ENCODE measurements around the gene DPP7. TPM values are rescaled to one million over a fixed set of nuclear protein-coding genes. Genes with fewer than 3 reads are reported as not detected.

DPP7 gene
- total and polyA plus RNA-seq, 9 of the 15 experiments (the other 6 are each of a cell fraction or from before 2014, with no cell fraction given): 0.99 to 365 (median 132) TPM

DNA sequence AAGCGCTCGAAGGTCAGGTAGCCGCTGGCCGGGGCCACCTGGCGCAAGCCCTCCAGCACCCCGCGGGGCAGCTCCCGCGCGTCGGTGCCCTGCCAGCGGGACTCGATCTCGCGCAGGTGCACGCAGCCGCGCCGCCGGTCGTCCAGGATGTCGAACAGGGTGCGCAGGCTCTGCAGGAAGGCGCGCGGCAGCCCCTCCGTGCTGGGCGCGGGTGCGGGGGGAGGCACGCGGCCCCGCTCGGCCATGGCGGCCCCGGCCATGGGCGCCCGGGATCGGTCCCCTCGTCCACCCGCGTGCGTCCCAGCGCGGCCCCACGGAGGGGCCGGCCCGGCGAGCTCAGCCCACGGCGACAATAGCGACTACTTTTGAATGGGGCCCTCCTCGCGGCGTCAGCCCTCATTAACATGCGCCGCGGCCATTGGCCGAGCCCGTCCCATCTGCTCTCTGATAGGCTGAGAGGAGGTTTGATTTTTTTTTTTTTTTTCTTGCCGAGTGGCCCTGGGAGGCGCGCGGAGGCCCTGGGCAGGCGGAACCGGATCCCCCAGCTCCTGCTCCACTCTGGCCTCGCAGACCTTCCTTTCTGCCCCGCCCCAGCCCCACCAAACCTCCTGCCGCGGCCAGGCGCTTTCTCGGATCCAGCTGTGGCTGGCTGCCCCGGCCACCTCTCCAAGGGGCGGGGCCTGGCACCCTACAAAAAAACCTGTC, 44.2 kb downstream of the DPP7 start, which contains the start of gene SAPCD2 (continued):
- peak; percentile 57 for TF ChIP-seq CHD1 (IDR thresholded peaks at IDR 0.05; ENCODE audit: low read length)
- no peak for TF ChIP-seq POLR3A (IDR thresholded peaks at IDR 0.05; ENCODE audit: borderline replicate concordance, extremely low read depth, insufficient read depth, insufficient read length)
- peak; percentile 71 for TF ChIP-seq POLR2A (conservative IDR thresholded peaks at IDR 0.05)
- 0 out of 4 replicates have a peak, but pooled peaks of 1 of the 2 experiments have one; percentile 8 for TF ChIP-seq MAZ (CRISPR knock-in tag; conservative IDR thresholded peaks at IDR 0.05 in 1 of 2, IDR thresholded peaks at IDR 0.05 in 1 of 2)
- TF ChIP-seq CBFA2T2 (conservative IDR thresholded peaks at IDR 0.05): no peak
- 0 out of 2 replicates have a peak, but pooled peaks have one; percentile 61 for TF ChIP-seq ZNF282 (CRISPR knock-in tag; IDR thresholded peaks at IDR 0.05)
- TF ChIP-seq GTF2E2 (tag; IDR thresholded peaks at IDR 0.05): peak; percentile 26; the same call in 1 of the 2 replicates
- peak in 1 of 2 experiments; percentile 25; a peak in 1 of 4 replicates for TF ChIP-seq SRF (CRISPR knock-in tag; IDR thresholded peaks at IDR 0.05)
- peak; percentile 99 for TF ChIP-seq ZNF384 (IDR thresholded peaks at IDR 0.05; ENCODE audit: low read depth, low read length)
- TF ChIP-seq MCM3 (IDR thresholded peaks at IDR 0.05): no peak
- TF ChIP-seq PHTF2 (CRISPR knock-in tag; IDR thresholded peaks at IDR 0.05): no peak
- TF ChIP-seq, protein P1, sequence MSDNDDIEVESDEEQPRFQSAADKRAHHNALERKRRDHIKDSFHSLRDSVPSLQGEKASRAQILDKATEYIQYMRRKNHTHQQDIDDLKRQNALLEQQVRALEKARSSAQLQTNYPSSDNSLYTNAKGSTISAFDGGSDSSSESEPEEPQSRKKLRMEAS (CRISPR knock-in tag; IDR thresholded peaks at IDR 0.05): peak; percentile 87
- no peak for TF ChIP-seq ZNF740 (CRISPR knock-in tag; IDR thresholded peaks at IDR 0.05)
- no peak for TF ChIP-seq ZNF740 (tag; IDR thresholded peaks at IDR 0.05)
- TF ChIP-seq, protein P2, sequence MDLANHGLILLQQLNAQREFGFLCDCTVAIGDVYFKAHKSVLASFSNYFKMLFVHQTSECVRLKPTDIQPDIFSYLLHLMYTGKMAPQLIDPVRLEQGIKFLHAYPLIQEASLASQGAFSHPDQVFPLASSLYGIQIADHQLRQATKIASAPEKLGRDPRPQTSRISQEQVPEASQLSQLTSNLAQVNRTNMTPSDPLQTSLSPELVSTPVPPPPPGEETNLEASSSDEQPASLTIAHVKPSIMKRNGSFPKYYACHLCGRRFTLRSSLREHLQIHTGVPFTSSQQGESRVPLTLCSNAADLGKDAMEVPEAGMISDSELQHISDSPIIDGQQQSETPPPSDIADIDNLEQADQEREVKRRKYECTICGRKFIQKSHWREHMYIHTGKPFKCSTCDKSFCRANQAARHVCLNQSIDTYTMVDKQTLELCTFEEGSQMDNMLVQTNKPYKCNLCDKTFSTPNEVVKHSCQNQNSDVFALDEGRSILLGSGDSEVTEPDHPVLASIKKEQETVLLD (IDR thresholded peaks at IDR 0.05): peak; percentile 49; the same call in 1 of the 2 replicates
- peak; percentile 61; the same call in 1 of the 2 replicates for TF ChIP-seq CTBP1 (IDR thresholded peaks at IDR 0.05; ENCODE audit: borderline replicate concordance)

Data from K562 (cell line).